Cardiac fibroblast (primary cell): ENCODE results near the gene RAB10.
"Not testable (repeated sequence)": the region's sequence is repeated elsewhere in the genome, so short reads cannot be mapped to it uniquely, and the experiment has no call there.

Source experiments
- DNase-seq, 2 donors: peaks; one replicate each; pipeline versions ENCODE4 v3.0.0 to v3.0.0-alpha.2; 2010; ENCODE audit warnings: low read depth in 2 of 2
- H3K4me3 ChIP-seq, 2 donors: replicated peaks in 1 of 2; 1 replicate in 1 of 2; 2 replicates in 1 of 2; pipeline ENCODE4 v1.5.1; 2011; ENCODE audit warnings: low read depth in 2 of 2, low read length in 2 of 2, mild to moderate bottlenecking in 2 of 2, moderate library complexity in 1 of 2
- CTCF ChIP-seq: IDR thresholded peaks from one replicate; pipeline ENCODE4 v1.5.1; 2011; ENCODE audit warnings: low read depth, mild to moderate bottlenecking, low read length, inconsistent platforms

The RAB10 gene

GRCh38 chr2:26099933-26100332 lies 66.0 kb downstream of the RAB10 start:
- H3K4me3 ChIP-seq = no peak overlapping the region
- no peak for DNase-seq
- no peak for TF ChIP-seq CTCF

- DNase-seq = no peak
- TF ChIP-seq CTCF = no peak
- no peak overlapping the region for H3K4me3 ChIP-seq
Measured at GRCh38 chr2:26100384-26100783, 66.5 kb downstream of the RAB10 start.

GRCh38 chr2:26103752-26104151 lies 69.9 kb downstream of the RAB10 start:
- DNase-seq = no peak
- TF ChIP-seq CTCF = no peak
- H3K4me3 ChIP-seq = no peak overlapping the region

- not testable (repeated sequence) for DNase-seq
Measured at GRCh38 chr2:26108701-26109100, 74.8 kb downstream of the RAB10 start.

GRCh38 chr2:26112201-26112600 lies 78.3 kb downstream of the RAB10 start:
- no peak for DNase-seq
- no peak for TF ChIP-seq CTCF
- no peak overlapping the region for H3K4me3 ChIP-seq

More at GRCh38 chr2:26108701-26109100, 74.8 kb downstream of the RAB10 start:
- H3K4me3 ChIP-seq = not testable (repeated sequence)

GRCh38 chr2:26114151-26114550 lies 80.3 kb downstream of the RAB10 start:
- H3K4me3 ChIP-seq = no peak overlapping the region
- no peak for TF ChIP-seq CTCF
- no peak for DNase-seq

GRCh38 chr2:26118682-26119081 lies 84.8 kb downstream of the RAB10 start:
- H3K4me3 ChIP-seq = no peak overlapping the region
- DNase-seq = no peak
- TF ChIP-seq CTCF = no peak
